Inferior parietal cortex (tissue), 1 donor: Measurements from ENCODE around the gene DKKL1.
"Not testable (repeated sequence)": the region's sequence is repeated elsewhere in the genome, so short reads cannot be mapped to it uniquely, and the experiment has no call there.

Source experiments
- DNase-seq: peaks from one replicate; pipeline ENCODE4 v3.0.0-alpha.2; 2016; ENCODE audit errors: extremely low spot score

DKKL1 gene

DNA sequence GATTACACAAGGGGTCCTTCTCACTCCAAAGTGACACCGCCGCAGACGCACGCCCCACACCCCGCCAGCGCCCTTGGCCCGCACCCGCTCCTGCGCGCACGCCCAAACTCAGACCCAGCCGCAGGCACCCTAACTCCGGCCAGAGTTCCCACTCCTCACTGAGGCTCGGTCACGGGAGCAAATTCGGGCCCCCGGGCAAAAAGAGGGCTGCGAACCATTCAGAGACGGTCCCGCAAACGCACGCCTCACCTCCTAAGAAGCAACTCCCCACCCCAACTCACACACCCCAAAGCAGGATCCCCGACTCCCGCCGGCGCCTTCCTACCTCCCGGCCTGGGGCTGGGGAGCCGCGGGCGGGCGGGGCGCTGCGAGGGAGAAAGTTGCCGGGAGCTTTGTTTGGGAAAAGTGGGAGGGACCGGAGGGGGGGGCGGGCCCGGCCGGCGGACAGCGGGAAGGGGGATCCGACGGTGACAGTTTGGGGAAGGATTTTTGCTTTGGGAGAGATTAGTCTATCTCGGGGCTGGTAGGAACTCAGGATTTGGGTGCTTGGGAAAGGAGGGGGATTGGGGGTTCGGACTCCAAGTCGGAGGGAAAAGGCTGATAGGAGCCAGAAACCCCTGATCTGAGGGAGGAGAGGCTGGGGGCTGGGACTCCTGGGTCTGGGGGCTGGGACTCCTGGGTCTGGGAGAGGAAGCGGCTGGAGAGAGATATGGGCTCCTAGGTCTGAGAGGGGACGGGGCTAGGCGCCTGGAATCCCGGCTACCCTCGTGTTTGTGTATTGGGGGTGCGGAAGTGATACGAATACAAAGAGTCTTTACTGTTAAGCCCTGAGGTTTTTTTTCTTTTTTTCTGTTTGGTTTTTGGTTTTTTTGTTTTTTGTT is 1.4 kb upstream of the DKKL1 start, which contains the start of gene TEAD2:
Gene TEAD2, minus strand, starts transcription at position 369 of the 881 bp plus-strand sequence. CDS start 2,341 bp downstream, outside the sequence.
- DNase-seq, result no peak

DNA sequence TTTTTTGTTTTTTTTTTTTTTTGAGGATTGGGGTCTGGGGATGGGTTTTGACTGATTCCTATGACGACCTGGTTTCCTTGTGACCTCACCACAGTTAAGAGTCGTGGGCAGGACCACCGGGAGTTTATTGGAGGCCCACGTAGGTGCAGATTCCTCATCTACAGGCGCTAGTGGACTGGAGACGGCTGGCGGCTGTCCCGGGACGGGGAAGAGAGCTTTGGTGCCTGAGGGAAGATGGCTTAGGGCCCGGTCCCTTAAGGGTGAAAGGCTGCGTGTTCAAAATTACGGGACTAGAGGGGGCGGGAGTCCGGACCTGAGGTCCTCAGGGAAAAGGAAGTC is 779 bp upstream of the DKKL1 start:
- DNase-seq, result no peak

DNA sequence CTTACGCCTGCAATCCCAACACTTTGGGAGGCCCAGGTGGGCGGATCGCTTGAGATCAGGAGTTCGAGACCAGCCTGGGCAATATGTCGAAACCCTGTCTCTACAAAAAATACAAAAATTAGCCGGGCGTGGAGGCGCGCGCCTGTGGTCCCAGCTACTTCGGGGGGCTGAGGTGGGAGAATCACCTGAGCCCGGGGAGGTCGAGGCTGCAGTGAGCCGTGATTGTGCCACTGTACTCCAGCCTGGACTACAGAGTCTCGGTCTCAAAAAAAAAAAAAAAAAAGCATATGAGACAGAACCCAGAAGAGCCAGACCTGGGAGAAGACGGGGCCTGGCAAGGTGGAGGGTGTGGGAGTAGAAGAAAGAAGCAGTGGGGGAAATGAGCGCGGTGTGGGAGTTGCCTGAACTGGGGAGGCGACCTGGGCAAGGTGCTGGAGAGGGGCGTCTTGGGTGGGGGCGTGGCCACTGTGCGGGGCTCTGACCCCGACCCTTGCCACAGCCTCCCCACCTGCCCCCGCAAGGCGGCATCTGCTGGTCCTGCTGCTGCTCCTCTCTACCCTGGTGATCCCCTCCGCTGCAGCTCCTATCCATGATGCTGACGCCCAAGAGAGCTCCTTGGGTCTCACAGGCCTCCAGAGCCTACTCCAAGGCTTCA is 533 bp downstream of the DKKL1 start:
- no peak for DNase-seq

DNA sequence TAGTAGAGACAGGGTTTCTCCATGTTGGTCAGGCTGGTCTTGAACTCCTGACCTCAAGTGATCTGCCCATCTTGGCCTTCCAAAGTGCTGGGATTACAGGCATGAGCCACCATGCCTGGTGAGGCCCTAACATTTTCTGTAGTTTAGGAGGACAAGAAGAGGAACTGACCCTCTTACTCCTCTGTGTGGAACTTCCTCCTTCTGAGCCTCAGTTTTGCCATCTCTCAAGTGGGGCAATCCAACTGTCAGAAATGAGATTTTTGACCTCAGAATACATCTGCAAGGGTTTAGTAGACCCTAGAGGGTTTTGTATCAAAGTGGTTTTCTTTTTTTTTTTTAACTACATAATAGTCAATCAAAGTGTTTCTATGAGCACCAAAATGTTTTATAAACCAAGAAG is 2.4 kb downstream of the DKKL1 start:
- DNase-seq, result no peak

DNA sequence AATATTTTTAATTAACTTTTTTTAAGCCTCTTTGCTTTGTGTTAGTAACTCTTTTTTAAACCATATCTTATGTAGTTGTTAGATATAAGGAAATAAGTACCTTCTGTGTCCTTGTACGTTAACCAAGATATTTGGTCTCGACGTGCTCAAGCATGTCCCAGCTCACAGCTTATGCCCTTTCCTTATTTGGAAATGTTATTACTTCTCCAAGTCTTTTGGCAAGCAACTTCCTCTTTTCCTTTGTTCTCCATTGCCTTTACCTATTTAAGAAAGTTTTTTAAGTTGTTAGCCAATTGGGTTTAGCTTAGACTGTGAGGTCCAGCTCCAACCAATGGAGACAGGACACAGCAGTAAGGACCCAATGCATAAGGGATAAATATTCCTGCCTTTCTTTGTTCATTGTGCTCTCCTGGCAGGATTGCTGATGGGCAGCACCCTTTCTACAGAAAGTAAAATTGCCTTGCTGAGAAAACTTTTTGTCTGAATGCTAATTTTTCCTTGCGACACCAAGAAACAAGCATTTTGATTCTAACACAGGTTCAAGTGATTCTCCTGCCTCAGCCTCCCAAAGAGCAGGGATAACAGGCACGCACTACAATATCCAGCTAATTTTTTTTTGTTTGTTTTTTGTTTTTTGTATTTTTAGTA is 5.2 kb downstream of the DKKL1 start:
- no peak for DNase-seq

DNA sequence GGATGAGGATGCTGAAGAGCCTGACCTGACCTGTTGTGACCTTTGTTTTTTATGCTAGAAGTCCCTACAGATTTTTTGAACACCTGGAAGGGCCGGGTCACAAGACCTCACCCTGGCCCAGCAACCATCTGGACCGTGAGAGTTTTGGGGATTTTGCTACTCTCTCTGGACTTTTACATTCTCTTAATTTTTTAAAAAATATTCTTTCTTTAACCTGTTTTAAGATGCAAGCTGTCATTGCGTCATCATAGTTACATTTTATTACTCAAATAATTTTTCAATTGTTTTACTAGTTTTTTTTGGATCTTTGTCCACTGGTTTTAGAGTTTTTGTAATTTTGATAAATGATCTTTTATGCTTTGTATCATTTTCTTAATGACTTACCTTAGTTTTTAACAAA is 7.5 kb downstream of the DKKL1 start:
- no peak for DNase-seq

DNA sequence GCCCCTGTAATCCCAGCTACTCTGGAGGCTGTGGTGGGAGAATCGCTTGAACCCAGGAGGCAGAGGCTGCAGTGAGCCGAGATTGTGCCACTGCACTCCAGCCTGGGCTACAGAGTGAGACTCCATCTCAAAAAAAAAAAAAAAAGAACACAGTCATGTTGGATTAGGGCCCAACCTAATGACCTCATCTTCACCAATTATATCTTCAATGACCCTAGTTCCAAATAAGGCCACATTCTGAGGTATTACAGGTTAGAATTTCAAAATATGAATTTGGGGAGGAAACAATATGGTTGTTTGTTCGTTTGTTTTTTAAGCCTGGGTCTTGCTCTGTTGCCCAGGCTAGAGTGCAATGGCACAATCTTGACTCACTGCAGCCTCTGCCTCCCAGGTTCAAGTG is 9.5 kb downstream of the DKKL1 start:
- not testable (repeated sequence) for DNase-seq

DNA sequence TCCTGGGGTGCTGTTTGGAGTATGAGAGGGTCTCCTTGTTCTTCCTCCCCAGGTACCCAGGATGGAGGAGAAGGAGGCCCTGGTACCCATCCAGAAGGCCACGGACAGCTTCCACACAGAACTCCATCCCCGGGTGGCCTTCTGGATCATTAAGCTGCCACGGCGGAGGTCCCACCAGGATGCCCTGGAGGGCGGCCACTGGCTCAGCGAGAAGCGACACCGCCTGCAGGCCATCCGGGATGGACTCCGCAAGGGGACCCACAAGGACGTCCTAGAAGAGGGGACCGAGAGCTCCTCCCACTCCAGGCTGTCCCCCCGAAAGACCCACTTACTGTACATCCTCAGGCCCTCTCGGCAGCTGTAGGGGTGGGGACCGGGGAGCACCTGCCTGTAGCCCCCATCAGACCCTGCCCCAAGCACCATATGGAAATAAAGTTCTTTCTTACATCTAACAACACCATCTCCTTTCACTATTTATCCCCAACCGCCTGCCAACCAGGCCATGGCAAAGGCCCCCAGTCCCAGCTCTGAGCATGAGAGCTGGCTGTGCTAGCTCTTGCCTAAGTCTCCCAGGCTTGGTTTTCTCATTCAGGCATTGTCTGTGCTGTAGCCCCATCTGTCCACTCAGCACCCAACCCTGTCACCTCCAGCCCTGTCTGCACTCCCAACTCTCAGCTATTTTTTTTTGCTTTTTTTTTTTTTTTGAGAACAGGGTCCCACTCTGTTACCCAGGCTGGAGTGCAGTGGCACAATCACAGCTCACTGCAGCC is 11.2 kb downstream of the DKKL1 start:
- DNase-seq, result no peak

DNA sequence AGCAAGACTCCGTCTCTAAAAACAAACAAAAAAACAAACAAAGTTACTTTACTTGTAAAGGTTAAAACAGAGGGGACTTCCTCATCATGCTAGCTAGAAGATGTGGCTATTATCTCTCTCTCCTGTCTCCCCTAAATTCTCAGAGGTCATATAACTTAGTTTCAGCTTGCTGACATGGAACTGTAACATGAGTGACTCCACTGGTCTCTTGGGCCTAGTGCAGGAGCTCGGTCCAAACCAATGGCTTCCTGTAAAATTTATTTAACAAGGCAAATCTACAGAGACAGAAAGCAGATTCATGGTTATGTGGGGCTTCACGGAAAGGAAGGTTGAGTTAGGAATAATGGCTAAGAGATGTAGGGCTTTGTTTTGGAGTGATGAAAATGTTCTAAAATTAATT is 14.8 kb downstream of the DKKL1 start:
- DNase-seq, result no peak

DNA sequence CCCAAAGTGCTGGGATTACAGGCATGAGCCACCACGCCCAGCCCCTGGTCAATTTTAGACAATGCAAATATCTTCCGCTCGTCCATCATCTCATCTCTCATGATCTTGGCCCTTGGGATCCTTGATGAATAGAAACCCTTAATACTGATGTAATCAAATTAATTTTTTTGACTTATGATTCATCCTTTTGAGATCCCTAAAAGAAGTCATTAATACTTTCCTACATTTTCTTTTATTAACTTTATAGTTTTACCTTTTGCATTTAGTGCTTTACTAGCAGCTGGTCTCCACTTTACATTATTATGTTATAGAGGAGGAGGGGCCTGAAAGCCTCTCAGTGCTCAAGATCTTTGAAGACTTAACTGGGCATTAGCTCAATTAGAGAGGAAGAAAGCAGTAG is 16.7 kb downstream of the DKKL1 start:
- DNase-seq, result no peak

DNA sequence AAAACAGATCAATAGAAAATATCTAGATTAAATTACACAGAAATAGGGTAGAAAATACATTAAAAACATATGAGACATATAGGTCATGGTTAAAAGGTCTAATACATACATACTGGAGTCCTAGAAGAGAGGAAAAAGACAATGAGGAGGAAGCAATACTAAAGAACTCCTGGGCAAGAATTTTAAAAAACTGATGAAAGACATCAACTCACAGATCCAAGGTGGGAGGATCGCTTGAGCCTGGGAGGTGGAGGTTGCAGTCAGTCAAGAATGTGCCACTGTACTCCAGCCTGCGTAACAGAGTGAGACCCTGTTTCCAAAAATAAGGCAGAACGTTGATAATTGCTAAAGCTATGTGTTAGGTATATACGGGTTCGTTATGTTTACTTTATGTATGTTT is 19.0 kb downstream of the DKKL1 start:
- no peak for DNase-seq

DNA sequence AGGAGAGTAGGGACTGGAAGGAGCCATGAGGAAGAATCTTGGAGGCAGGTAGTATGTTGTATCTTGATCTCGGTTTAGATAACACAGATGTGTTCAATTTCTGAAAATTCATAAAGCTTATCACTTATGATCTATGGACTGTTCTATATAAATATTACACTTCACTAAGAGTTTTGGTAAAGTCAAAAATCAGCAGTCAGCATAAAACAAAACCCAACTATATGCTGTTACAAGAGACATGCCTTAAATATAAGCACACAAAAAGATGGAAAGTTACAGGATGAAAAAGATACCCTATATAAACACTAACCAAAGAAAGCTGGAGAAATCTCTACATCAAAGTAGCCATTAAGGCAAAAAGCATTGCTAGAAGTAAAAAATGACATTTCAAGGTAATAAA is 19.9 kb downstream of the DKKL1 start:
- no peak for DNase-seq

DNA sequence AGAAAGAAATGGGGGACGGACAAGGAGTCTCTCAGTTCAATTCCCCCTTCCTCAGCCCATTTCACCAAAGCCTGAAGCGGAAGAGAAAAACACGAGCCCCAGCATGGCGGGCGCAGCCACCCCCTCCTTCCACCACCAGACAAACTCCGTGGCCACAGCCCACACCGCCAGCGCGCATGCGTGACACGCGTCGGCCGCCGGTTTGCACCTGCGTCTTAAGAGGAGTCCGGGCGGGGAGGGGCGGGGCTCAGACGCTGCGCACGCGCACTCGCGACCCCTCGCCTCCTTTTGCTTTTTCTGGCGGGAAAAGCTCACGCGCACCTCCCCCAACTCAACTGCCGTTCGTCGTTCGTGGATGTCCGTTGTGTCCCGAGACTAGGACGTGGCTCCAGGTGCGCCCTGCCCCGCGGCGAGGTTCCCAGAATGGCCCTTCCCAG is 24.3 kb downstream of the DKKL1 start, which contains the start of gene KASH5:
Gene KASH5, plus strand, starts transcription at position 314 of the 437 bp plus-strand sequence. CDS start 2,635 bp downstream, outside the sequence.
- peak; percentile 35 for DNase-seq

DNA sequence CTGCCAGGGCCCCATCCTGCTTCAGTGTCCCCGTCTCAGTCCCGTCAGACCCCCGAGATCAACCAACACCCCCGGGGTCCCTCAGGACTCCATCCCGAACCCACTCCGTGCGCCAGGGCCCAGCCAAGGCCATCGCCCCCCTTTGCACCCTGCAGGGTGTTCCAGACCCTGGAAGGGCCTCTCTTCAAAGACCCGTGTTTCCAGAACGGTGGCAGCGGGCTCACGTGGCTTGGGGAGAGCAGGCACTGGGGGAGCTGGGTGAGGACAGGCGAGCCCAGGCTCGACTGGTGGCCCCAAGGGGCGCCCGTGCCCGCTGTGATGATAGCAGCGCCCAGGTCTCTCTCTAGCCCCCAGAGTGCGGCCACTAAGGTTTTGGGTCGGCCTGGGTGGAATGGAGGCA is 25.7 kb downstream of the DKKL1 start:
- no peak for DNase-seq

DNA sequence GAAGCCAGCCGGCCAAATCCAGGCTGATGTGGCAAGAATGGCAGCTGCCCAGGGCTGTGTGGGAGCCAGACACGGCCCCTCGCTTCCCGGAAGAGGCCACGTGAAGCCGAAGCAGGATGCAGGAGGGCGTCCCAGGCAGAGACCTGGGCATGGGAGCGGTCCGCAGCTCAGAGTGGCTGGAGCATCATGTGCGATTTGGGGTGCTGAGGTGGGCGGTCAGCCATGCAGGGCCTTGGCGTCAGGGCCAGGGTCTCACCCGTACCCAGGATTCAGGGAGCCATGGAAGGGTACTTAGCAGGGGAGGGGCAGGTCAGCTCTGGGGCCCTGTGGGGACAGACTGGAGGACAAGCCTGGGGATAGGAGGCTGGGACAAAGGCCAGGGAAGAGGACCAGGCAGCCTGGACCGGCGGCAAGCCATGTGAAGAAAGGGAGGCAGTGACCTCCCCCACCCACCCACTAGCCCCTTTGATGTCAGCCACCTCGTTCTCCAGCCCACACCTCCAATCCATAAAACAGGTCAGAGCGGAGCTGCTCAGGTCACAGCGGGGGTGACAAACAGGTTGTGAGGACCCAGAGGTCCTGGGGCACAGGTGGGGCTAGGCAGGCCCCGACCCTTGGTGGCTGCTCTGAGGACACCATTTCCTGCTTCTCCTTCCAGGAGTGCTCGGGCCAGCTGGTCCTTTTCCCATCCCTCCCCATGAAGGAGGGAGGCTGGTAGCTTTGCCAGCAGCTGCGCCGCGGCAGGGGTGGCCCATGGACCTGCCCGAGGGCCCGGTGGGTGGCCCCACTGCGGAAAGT is 26.7 kb downstream of the DKKL1 start:
- DNase-seq, result no peak

DNA sequence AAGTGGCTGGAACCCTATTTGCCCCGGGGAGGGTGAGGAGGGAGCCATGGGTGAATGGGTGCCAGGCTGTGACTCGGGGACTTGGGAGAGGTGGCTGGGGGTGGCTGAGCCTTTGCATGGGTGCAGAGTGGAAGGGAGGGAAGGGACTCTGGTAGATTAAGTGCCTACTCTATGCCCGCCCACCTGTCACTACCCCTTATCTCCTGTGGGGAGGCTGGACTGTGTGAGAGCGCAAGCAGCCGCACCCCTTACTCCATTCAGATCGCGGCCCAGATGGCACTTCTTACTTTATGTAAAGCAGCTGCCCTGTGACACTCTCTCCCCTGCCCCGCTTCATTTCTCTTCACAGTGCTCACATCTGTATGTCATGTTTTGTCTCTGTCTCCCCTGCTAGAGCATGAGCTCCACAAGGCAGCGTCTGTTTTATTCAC is 27.3 kb downstream of the DKKL1 start:
- no peak for DNase-seq

DNA sequence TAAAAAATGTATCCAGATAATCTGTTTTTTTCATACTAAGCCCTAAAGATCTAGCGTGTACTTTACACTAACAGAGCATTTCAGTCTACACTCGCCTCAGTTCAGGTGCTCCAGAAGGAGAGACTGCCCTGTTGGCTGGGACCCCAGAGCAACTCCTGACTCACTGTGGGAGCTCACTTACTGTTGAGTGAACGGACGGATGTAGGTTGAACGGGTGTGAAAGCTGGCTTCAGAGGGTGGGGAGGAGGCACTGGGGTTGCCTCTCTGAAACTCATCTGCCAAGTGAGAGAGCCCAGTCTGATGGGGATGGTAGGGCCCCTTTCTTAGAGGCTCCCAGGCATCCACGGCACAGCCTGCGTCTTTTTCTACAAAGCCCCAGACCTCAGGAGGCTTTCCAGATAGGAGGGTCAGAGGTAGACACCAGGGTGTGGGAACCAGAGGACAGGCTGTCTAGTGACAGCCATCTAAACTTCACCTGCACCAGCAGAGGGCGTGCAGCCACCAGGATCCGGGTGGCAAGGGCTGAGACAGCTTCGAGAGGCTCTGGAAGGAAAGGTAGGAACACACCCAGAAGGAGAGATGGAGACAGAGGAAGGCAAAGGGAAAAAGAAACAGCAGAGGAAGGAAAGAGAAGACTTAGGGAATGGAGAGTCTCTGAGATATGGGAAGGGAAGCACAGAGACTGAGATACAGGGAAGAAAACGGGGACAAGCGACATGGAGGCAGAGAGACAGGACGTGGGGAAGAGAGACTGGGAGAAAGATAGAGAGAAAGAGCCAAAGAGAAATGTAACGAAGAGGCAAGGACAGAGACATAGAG is 28.1 kb downstream of the DKKL1 start:
- DNase-seq, result peak; percentile 76

DNA sequence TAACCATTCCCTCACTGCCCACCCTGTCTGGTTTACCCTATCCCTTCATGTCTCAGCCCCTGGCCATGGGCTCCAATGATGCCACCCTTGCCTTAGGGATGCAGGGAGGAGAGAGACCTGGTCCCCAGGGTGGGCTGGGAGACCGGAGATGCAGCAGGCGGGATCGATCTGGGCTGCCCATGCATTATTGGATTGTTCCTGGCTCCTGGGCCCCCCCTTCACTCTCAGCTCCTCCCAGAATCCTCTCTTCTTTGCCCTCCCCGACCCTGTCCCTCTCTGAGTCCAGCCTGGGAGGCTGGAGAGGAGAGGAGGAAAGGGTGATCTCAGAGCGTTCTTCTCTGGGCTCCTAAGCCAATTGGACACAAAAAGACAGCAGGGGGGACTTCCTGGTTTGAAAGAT is 30.2 kb downstream of the DKKL1 start:
- no peak for DNase-seq

DNA sequence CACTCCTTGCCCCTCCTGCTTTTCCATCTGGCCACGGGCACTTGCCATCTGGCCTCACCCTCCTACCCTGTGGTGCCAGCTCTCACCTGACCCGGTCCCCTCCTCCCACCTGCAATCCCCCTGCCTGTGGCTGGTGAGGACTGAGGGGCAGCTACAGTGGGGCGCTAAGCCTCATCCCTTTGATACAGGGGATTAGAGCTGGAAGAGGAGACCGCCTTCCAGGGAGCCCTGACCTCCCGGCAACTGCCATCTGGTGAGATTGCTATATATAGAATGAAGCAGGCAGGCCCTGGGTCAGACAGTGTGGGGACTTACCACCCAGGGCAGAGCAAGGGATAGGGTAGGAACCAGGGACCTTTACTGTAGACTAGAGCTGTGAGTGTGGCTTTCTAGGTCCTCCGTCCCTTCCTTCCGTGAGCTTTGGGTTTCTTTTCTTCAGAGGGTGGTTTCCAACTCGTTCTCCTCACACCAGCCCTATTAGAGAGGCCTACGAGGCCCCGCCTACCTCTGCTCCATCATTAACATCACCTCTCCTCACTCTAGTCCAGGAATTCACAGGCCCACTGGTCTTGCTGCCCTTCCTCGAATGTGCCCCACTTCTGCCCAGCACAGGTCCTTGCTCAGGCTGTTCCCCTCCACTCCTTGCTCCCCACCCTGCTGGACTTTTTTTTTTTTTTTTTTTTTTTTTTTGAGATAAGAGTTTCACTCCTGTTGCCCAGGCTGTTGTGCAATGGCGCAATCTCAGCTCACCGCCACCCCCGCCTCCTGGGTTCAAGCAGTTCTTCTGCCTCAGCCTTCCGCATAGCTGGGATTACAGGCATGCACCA is 32.1 kb downstream of the DKKL1 start:
- DNase-seq, result no peak
